HG03196 (cell line): Measurements from ENCODE around the gene MAJIN.
"Not testable (repeated sequence)": the region's sequence is repeated elsewhere in the genome, so short reads cannot be mapped to it uniquely, and the experiment has no call there.

Experiments
- ATAC-seq: cut with Tn5 transposase; IDR thresholded peaks from one replicate; pipeline ENCODE4 v1.9.1; 2021; ENCODE audit not compliant: unreplicated experiment

Gene MAJIN

DNA sequence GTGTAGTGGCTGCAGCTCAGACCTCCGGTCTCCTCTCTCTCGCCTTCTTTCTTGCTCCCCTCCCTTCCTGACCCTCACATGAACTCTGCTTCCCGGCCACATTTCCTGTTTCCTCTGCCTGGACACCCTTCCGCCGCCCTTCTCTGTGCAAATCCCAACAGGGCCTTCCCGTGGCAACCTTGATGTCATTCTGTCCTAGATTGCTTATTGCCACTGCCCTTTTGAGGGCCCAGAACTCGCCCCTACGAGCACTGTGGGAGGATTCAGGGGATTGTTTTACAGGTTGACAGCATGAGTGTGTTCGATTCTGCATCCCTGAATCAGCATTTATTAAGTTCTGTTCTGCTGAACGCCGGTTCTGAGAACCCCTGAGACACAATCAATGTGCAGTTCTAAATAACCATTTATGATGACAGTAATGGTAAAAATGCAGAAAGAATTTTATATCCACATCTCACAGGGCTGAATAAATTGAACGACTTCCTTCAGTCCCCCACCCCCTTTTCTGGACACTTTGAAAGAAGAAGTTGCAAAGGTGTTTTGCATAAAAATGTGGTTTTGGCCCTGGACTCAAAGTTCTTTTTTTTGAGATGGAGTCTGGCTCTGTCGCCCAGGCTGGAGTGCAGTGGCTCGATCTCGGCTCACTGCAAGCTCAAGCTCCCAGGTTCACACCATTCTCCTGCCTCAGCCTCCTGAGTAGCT is 18.5 kb upstream of the MAJIN start:
- ATAC-seq: no peak

DNA sequence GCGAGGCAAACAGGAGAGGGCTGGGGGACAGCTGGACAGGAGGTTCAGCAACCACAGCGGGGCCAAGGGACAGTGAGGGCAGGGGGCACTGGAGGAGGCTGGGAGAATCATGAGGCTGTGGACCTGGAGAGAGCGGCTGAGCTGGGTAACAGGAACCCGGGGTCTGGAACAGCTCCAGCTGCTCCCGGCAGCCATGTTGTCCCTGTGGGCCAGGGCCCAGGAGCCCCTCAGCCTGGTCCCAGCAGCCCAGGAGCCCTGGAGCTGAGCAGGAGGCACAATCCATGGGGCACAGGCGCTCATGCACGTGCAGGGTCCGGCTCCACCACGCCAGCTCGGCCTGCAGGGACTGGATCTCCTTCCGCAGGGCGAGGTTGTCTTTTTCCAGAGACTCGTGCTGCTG is 17.5 kb upstream of the MAJIN start:
- ATAC-seq: no peak

DNA sequence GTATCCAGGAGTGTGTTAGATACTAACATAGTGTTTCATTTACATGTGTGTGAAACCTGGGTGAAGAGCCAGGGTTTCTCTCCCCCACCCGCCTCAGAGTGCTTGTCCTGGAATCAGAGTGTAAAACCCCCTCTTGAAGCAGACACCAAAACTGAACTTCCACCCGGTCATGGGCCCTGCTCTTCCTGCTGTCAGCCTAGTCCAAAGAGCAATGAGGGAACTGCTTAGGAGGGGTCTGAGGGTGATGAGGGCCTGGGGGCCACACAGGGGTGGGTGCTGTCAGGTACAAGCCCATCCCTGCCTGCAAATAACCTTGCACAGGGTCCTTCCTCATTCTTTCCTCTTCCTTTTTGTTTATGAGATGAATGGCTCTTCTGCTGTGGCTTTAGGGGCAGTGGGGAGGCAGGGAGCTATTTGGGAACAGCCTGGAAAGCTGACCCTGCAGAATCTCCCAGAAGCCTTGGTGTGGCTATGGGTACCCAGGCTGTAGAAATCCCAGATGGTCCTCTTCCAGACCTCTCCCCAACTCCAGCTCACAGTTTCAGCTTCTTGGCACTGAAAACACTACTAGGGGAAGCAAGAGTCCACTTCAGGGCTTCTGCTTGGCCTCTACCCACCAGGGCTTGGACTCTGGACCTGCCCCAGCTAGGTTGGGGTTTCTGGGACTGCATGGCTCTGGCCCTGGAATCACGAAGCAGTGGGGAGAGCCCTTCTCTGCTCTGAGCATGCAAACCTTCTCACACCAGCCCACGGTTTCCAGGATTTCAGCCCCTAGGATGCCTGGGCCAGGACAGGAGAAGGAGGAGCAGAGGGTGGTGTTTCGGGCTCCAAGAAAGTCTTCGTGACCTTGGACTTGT is 16.3 kb upstream of the MAJIN start:
- ATAC-seq: no peak

DNA sequence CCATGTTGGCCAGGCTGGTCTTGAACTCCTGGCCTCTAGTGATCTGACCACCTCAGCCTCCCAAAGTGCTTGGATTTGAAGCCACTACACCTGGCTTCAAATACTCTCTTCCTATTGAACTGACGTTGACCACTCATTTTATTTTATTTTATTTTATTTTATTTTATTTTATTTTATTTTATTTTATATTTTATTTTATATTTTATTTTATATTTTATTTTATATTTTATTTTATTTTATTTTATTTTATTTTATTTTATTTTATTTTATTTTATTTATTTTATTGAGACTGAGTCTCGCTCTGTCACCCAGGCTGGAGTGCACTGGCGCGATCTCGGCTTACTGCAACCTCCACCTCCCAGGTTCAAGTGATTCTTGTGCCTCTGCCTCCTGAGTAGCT is 11.4 kb upstream of the MAJIN start:
- not testable (repeated sequence) for ATAC-seq

- ATAC-seq: no peak
These were observed 4.7 kb upstream of the MAJIN start for GRCh38 chr11:64976651-64977050.

DNA sequence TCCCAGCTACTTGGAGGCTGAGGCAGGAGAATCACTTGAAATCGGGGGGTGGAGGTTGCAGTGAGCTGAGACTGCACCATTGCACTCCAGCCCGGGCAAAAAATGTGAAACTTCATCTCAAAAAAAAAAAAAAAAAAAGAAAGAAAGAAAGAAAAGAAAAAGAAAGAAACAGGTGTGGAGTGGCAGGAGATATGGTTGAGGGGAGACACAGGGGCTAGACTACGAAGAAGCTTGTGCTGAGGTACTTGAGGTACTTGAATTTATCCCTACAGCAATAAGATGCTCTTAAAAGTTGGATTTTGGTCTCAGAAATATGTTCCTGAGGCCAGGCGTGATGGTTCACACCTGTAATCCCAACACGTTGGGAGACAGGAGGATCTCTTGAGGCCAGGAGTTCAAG is 2.2 kb upstream of the MAJIN start:
- no peak for ATAC-seq

- ATAC-seq: no peak
These were observed 1.2 kb downstream of the MAJIN start for GRCh38 chr11:64970731-64971151.

- no peak for ATAC-seq
These were observed 2.7 kb downstream of the MAJIN start for GRCh38 chr11:64969209-64969608.

DNA sequence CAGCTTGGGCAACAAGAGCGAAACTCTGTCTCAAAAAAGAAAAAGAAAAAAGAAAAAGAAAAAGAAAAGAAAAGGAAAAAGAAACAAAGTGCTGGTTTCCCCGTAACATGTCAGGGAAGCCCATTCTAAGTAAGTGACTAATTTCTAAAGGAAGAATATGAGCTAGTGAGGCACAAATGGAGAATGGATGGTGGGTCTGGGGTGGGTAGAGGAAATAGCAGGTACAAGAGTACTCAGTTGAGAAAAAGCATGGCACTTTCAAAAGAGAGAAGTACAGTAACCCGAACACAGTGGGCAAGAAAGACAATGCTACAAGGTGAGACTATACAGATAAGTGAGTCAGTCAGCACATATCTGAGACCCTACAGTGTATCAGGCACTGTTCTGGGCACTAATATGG is 4.5 kb downstream of the MAJIN start:
- no peak for ATAC-seq

DNA sequence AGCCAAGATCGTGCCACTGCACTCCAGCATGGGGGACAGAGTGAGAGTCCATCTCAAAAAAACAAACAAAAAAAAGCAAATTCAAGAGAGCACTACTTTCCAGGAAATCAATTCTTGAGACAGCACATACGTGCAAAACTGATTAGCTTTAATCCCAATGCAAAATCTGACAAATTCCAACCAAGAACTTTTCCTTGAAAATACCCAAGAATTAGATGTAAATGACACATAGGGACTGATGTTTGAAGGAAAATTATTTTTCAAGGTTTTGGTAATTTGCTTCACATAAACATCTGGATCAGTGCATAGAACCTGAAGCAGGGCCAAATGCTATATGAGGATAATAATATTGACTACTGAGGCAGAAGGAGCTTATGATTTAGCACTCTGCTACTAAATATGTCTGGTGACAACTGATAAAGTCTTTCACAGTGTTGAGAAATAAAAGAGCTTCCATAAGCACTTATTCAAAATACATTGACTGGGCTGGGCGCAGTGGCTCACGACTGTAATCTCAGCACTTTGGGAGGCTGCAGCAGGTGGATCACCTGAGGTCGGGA is 8.8 kb downstream of the MAJIN start:
- ATAC-seq: no peak

- ATAC-seq: no peak
These were observed 11.2 kb downstream of the MAJIN start for GRCh38 chr11:64960719-64961118.

DNA sequence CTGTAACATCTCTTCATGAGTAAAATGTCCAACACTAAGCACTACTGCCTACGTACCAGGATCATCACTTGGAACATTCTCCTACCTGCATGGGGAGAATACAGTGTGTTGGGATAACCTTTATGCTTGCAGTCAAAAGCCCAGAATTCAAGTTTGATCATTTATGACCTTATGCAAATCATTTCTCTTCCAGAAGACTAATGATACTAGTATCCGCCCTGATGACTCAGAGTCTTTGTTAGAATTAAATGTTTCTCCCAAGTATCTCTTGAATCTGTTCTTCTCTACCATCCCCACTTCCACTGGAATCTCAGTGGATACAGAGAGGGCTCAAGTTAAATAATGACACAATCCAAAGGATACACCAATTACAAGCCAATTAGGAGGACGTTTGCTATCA is 12.4 kb downstream of the MAJIN start:
- ATAC-seq: no peak

GRCh38 chr11:64954201-64954600 is 17.7 kb downstream of the MAJIN start:
- ATAC-seq: no peak

DNA sequence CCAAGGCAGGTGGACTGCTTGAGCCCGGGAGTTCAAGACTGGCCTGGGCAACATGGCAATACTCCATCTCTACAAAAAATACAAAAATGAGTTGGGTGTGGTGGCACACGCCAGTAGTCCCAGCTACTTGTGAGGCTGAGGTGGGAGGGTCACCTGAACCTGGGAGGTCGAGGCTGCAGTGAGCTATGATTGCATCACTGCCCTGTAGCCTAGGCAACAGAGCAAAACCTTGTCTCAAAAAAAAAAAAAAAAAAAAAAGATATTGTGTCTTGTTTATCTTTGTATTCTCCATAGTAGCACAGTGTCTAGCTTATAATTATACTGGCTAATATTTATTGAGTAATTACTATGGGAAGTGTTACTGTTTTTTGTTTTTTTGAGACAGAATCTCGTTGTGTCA is 20.4 kb downstream of the MAJIN start:
- no peak for ATAC-seq

DNA sequence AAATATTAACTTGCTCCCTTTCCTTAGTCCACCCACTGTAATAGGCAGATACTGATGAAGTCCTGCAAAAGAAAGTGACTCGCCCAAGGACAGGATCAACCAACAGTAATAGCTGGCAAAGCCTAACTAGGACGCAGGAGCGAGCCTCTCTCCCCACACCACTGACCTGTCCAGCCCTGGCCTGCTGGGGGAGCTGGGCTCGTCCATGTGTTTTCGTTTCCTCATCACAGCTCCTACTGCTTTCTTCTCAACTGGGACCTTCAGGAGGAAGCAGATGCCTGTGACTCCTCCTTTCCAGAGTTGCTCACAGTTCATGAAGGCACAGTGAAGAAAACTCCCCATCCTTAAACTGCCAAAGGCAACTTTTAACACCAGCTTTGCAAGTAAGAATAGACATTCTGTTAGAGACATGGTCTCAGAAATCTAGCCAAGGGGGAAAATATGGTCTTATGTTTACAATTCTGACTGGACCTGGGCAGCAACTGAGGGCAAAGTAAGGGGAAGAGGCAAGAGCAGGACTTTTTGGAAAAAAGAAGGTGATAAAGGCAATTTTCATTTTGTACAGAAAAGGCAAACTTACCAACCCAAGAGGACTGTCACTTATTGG is 24.6 kb downstream of the MAJIN start:
- no peak for ATAC-seq

DNA sequence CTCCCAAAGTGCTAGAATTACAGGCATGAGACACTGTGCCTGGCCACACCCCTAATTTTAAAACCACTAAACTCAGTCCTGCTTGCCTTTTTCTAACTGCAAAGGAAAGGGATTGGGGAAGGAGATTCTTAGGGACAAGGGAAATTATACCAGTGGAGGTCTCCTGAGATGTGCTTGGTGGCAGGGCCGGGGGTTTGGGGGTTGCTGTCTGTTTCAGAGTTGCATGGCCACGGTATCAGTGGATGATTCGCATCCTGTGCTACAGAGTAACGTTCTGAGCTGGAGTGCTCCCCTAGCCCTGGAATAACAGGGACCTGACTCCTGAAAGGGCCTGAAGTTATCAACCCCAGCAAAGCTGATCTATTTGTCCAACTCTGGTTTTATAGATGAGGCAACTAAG is 35.4 kb downstream of the MAJIN start:
- no peak for ATAC-seq

DNA sequence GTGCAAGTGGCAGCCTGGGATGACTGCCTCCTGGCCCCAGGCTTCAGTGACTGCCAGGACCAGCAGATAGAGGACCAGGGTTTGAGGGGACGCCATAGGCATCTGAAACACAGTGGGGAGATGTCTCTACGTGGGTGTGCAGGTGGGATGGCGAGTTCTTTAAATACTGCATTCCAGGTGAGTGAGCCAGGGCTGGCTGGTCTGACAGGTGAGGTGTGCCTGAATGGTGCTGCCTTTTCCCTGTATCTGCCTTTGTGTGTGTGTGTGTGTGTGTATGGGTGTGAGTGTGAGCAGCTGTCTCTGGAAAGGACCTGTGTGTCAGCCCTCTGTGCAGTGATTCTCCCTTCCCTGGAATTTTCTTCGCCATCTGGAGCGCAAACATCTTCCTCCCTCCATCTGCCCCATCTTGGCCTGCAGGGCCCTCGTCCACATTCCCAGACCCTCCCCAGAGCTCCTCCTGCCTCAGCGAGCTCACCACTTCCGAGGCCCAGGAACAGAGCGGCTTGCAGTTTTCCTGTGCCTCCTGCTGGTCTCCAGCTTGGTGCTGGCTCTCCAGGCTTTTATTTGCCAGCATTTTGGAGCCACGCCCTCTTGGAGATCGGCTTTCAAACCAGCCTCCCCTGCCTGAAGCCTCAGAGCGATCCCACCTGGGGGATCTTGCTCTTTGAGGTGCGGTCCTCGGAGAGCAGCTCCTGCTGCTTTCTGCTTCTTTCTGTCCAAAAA is 36.4 kb downstream of the MAJIN start, which contains the start of gene GPHA2:
TSS of gene GPHA2 (minus strand) at position 535 of the 723 bp plus-strand sequence. CDS start at position 102, 433 bp downstream.
- ATAC-seq: no peak

GRCh38 chr11:64934682-64935358 is 37.1 kb downstream of the MAJIN start:
- no peak for ATAC-seq

DNA sequence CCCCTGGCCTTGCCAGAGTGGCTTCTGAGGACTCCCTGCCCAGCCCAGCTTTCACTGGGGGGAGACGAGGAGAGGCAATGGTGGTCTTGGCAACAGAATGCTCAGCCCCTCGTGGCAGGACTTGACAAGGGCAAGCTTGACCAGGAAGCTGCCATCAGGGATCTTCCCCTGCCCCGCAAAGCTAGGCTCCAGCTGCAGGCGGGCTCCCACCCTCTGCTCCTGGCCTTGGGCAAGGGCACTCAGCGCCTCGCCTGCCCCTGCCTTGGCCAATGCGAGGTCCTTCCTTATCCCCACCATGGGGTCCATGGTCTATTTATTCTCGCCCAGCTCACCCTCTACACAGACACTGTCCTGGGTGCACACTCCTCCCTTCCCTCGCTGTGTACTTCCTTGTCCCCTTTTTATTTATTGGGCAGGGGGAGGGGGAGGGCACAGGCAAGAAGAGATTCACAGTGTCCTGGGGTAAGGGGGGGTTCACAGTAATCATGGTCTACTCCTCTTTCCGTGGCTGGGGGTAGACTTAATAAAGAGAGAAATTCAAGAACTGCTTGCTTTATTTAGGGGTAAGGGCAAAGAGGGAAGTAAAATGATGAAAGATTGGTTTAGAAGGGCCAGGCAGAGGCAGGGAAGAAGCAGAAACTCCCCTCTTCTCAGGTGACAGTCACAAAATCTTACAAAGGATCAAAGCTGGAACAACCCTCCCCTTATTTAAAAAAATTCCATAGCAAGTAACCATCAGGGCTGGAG is 37.8 kb downstream of the MAJIN start:
- no peak for ATAC-seq
